GM03348 (cell line): ENCODE measurements around the gene MED27.

ENCODE experiments used
- DNase-seq: peaks from one replicate; pipeline ENCODE4 v3.0.0; 2012; ENCODE audit warnings: low spot score

Gene MED27

GRCh38 chr9:131854896-131855613, 224.6 kb downstream of the MED27 start:
- peak; percentile 79 for DNase-seq

GRCh38 chr9:131854334-131854733, 225.3 kb downstream of the MED27 start:
- DNase-seq = no peak

DNA sequence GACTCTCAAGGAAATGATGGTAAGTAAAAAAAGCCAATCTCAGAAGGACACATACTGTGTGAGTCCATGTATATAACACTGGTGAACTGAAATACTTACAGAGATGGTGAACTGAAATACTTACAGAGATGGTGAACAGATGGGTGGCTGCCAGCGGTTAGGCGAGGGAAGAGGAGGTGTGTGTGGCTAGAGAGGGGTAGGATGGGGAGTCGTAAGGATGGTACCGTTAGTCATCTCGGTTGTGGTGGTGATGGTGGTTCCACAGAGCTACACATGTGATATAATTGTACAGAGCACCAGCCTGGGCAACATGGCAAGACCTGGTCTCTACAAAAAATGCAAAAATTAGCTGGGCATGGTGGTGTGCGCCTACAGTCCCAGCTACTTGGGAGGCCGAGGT, 226.2 kb downstream of the MED27 start:
- no peak for DNase-seq

GRCh38 chr9:131851414-131851813, 228.3 kb downstream of the MED27 start:
- DNase-seq = no peak

- no peak for DNase-seq
These were observed 230.3 kb downstream of the MED27 start for GRCh38 chr9:131849391-131849790.

- no peak for DNase-seq
These were observed 231.0 kb downstream of the MED27 start for GRCh38 chr9:131848570-131849160.

GRCh38 chr9:131847665-131848354, 231.9 kb downstream of the MED27 start:
- no peak for DNase-seq

DNA sequence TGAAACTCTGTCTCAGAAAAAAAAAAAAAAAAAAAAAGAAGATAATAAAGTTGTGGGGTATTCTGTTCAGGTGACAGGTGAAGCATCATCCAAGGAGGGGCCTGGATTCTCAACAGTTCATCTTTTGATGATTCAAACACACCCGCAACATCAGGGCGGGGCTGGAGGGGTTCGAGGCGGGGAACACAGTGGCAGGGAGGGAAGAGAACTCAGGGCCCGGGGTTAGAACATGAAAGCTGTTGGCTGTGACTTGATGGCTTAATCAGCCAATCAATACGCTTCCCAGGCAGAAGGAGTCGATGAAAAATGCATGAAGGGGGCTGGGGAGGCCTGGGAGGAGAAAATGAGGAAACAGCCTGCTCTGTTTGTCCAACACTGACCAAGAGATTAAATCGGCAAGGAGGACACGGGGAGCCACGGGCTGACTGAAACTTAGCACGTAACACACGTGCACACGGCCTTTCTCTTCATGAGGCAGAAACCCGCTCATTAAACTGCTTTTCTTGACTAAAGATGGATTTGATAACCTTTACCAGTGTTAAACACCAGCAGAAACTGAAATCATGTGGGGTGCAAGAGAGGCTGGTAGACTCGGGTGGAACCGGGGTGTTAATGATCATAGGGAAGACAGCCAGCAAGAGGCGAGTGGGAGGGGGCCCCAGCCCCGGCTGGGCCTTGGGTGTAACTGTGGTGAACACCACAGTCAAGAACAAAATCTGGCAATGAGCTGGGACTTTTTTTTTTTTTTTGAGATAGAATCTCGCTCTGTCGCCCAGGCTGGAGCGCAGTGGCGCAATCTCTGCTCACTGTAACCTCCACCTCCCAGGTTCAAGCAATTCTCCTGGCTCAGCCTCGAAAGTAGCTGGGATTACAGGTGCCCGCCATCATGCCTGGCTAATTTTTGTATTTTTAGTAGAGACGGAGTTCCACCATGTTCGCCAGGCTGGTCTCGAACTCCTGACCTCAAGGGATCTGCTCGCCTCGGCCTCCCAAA, 234.1 kb downstream of the MED27 start:
- DNase-seq = no peak

GRCh38 chr9:131844745-131845118, 234.9 kb downstream of the MED27 start:
- DNase-seq = no peak

GRCh38 chr9:131843989-131844744, 235.5 kb downstream of the MED27 start:
- DNase-seq = no peak

DNA sequence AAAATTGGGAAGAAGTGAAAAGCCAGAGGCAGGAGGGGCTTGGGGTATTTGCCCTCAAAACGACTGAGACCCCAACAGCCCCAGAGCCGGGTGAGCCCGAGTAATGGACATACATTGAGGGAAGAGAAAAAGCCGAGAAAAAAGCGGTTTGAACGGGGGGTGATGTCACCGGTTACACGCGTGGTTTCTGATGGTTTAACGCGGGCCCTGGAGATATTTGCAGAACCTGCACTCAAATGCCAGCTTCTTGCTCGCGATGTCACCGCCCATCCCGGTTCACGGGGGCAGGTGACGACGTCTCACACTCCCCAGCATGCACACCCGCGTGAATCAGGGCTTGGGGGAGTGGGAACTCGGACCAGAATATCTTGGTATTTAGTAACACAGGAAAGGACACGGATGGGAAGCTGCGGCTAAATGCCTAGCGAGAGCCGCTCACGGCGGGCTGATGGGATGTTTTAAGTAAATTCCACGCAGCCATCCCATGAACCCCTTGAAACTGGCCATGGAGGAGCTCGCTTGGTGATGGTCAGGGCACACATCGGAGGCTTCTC, 237.8 kb downstream of the MED27 start:
- no peak for DNase-seq

DNA sequence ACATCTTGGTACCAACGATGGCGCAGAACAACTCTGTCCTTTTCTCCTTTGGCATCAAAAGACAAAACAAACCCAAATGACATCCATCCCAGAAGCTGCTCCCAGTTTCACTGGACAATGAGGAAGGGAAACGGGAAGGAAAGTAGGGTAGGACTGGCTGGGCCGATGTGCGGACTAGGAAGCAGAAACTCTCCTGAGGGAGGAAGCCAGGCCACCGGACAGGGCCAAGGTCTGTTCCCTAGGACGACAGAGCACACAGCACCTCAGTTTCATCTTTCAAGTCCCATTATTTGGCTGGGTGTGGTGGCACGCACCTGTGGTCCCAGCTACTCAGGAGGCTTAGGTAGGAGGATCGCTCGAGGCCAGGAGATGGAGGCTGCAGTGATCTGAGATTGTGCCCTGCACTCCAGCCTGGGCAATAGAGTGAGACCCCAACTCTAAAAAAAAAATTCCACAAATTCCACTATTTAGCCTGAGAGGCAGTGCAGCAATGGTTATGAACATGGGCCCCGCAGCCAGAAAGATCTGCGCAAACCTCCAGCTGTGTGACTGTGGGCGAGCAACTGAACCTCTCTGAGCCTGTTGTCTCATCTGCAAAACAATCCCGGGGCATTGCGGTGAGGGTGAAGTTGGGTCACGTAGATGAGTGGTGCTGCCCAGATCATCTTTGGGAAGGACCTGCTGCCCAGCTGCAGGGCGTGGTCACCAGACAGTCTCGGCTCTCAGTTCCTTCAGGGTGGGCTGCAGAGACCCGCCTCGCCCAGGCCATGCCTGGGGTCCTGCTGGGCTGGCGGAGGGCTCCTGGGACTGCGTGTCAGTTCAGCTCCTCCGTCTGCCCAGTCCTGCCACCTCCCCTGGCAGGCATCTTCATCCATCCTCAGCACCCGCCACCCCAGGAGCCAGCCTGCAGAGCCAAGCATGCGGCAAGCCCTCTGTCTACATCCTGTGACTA, 238.6 kb downstream of the MED27 start:
- no peak for DNase-seq

GRCh38 chr9:131840220-131840619, 239.4 kb downstream of the MED27 start:
- no peak for DNase-seq

- DNase-seq = peak; percentile 79
These were observed 240.2 kb downstream of the MED27 start for GRCh38 chr9:131839281-131840084.

- no peak for DNase-seq
These were observed 241.0 kb downstream of the MED27 start for GRCh38 chr9:131838530-131839280.

GRCh38 chr9:131837836-131838235, 241.8 kb downstream of the MED27 start:
- no peak for DNase-seq

- no peak for DNase-seq
These were observed 242.4 kb downstream of the MED27 start for GRCh38 chr9:131837316-131837715.

DNA sequence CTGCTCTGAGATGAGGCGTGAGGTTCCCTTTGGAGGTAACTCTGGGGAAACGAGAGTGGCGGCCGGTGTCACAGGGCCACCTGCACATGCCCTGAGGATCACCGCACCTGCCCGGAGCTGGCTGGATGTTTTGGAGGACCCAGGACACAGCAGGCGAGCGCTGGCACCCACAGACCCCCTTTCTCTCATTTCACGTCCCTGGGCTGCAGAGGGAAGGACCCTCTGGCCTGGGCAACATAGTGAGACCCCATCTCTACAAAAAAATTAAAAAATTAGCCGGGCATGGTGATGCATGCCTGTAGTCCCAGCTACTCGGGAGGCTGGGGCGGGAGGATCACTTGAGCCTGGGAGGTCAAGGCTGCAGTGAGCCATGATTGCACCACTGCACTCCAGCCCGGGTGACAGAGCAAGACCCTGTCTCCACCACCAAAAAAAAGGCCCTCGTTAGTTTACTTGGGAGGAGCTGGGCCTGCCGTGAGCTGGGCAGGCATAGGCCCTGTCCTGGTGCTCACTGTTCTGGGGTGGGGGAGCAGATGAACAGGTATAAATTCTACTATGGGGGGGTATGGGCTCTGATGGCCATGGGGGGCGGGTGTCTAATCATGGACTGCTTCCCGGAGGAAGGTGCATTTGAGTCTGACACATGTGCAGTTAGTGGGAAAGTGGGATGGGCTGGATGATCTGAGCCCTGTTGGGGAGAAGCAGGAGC, 242.9 kb downstream of the MED27 start:
- no peak for DNase-seq
